ENCODE data around the gene SLC6A19.

The SLC6A19 gene

DNA sequence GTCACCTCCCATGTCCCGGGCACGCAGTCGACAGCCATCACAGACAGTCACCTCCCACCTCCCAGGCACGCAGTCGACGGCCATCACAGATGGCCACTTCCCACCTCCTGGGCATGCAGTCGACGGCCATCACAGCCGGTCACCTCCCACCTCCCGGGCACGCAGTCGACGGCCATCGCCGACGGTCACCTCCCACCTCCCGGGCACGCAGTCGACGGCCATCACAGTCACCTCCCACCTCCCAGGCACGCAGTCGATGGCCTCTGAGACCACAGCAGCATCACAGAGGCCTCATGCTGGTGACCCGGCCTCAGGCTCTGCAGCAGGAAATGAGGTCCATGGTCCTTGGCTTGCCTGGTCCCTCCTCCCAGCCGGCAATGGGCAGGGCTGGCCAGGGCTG, 5.5 kb upstream of the SLC6A19 start:
- DNase-seq (ENCODE audit: low read depth) = no peak

GRCh38 chr5:1196562-1196961, 4.8 kb upstream of the SLC6A19 start:
- DNase-seq (ENCODE audit: low read depth) = no peak

DNA sequence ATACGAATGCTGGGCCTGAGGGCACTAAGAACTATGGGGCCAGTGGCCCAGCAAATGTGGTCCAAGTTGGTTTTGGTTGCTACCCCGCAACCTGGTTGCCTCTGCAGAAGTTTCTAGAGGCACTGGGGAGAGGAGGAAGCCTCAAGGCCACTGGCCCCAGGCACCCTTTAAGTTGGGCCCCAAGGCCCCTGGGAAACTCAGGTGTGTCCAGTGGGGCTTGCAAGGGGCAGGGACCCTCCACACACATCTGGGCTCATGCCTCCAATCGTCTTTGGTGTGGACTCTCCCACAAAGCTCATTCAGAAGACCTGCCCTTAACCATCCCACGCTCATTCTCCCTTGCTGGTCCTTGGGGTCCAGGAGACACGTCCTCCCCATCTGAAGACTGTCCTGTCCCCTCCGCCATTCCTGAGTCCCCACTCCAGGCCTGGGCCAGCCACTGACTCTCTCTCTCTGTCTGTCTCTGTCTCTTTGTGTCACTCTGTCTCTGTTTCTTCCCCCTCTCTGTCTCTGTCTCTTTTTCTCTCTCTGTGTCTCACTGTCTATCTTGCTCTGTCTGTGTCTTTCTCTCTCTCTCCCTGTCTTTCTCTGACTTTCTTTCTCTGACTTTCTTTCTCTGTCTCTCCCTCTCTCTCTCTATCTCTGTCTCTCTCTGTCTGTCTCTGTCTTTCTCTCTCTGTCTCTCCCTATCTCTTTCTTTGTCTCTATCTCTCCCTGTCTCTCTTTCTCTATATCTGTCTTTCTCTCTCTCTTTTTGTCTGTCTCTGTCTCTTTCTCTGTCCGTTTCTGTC, 3.3 kb upstream of the SLC6A19 start:
- no peak for DNase-seq (ENCODE audit: low read depth)

DNA sequence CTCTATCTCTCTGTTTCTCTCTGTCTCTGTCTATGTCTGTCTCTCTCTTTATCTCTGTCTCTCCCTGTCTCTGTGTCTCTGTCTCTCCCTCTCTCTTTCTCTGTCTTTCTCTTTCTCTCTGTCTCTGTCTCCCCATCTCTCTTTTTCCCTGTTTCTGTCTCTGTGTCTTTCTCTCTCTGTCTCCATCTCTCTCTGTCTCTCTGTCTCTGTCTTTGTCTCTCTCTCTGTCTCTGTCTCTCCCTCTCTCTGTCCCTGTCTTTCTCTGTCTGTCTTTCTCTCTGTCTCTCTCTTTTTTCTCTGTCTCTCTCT, 2.1 kb upstream of the SLC6A19 start:
- no peak for DNase-seq (ENCODE audit: low read depth)

DNA sequence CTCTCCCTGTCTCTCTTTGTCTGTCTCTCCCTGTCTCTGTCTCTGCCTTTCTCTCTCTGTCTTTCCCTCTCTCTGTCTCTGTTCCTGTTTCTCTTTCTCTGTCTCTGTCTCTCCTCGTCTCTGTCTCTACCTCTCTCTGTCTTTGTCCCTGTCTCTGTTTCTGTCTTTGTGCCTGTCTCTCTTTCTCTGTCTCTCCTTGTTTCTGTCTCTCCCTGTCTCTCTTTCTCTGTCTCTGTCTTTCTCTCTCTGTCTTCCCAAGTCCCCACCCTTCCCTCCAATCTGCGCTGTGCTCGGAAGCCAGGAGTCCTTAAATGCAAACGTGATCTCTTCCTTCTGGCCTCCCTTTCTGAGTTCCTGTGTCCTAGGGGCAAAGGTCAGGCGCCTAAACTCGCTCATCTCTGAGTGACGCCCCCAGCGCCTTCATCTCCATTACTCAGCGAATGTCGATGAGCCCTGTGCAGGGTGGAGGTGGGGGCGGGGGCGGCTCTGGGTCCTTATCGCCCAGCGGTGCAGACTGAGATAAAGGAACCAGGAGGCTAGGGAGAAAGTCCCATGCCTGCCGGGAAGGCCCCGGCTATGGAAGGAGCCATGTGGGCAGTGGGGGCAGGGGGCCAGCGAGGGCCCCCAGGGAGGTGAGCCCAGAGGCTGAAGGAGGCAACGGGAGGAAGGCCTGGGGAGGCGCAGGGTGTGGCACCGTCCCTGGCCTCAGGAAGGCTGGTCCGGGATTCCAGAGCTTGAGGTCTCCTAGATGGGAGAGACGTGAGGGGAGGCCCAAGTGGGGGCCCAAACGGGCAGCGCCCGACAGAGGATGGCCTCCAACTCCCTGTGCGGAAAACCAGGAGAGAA, 1.5 kb upstream of the SLC6A19 start:
- no peak for DNase-seq (ENCODE audit: low read depth)

- no peak for DNase-seq (ENCODE audit: low read depth)
Measured at GRCh38 chr5:1200495-1201326, 684 bp upstream of the SLC6A19 start.

GRCh38 chr5:1202026-1202797, 817 bp downstream of the SLC6A19 start:
- no peak for DNase-seq (ENCODE audit: low read depth)

- no peak for DNase-seq (ENCODE audit: low read depth)
Measured at GRCh38 chr5:1202798-1203185, 1.4 kb downstream of the SLC6A19 start.

GRCh38 chr5:1203311-1203967, 2.0 kb downstream of the SLC6A19 start:
- no peak for DNase-seq (ENCODE audit: low read depth)

GRCh38 chr5:1203968-1204692, 2.7 kb downstream of the SLC6A19 start:
- DNase-seq (ENCODE audit: low read depth) = no peak

GRCh38 chr5:1204693-1205242, 3.4 kb downstream of the SLC6A19 start:
- DNase-seq (ENCODE audit: low read depth) = no peak

GRCh38 chr5:1205255-1206180, 4.1 kb downstream of the SLC6A19 start:
- no peak for DNase-seq (ENCODE audit: low read depth)

GRCh38 chr5:1206521-1207412, 5.4 kb downstream of the SLC6A19 start:
- DNase-seq (ENCODE audit: low read depth) = no peak

DNA sequence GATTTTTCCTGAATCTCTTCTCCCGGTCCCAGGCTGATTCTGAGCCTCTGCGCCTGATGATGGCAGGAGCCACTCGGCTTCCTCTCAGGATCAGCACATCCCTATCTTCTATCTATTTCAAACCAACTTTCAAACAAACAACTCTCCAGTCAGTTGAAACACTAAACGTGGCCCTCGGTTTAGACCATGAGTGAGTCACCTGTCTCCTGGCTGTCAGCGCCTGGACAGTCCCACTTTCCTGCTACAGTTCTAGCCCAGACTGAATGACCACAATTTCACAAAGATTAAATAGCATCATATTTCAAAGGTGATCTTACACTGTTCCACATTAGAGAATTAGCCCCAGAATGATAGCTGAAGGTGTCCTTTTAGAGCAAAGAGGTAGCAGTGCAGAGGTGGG, 6.2 kb downstream of the SLC6A19 start:
- no peak for DNase-seq (ENCODE audit: low read depth)

DNA sequence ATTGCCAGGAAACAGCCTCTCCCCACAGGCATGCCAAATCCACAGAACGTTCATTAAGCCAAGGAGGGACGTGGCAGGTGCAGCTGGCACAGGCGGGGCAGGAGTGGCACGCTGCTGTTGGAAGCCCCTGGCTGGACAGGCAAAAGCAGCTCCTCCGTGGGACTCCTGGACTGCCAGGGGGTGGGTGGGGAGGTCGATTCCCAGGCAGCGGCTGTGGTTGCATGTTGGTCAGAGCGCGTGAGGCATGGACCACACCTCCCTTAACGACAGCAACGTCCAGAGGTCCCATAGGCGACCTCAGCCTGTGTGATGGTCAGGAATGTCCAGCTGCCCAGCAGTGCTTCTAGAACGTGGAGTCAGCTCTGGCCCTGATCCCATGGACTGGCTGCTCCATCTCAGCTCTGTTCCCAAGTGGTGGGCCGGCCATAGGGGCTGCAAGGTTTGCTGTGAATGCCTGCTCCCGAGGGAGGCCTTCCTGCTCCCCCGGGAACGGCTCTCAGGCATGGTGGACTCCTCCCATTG, 6.9 kb downstream of the SLC6A19 start:
- no peak for DNase-seq (ENCODE audit: low read depth)

DNA sequence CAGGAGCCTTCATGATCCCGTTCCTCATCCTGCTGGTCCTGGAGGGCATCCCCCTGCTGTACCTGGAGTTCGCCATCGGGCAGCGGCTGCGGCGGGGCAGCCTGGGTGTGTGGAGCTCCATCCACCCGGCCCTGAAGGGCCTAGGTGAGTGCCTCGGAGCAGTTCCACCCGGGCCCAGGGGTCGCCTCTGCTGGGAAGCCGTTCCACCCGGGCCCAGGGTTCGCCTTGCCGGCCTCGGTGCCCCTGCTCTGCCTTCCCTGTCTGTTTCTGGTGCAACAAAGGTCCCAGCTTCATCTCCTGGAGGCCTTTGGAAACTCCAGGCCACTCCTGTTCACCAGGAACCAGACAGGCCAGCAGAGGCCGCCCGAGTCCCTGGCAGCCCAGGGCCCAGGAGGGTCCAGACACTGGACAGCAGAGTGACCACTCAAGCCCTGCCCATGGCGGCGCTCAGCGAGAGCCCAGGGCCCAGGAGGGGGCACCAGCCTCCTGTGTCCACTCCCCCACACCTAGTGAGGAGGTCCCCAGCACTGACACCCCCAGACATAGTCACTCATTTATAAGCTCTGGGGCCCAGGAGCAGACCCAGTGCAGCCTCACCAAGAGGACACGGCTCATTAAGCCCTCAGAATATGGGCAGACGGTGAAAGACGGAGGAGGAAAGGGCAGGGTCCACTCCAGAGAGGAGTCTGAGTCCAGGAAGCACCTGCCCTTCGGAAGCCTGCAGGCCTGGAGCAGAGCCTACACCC, 7.5 kb downstream of the SLC6A19 start:
- DNase-seq (ENCODE audit: low read depth) = no peak

GRCh38 chr5:1209489-1209852, 8.1 kb downstream of the SLC6A19 start:
- DNase-seq (ENCODE audit: low read depth) = no peak

All from non-pigmented ciliary epithelial cell (primary cell).